GM12878 (cell line): Measurements from ENCODE around the gene MAL. TPM values are rescaled to one million over a fixed set of nuclear protein-coding genes. Genes with fewer than 3 reads are reported as not detected.

ENCODE experiments used
- ATAC-seq: fragments of 200-7000 bp; cut with Tn5 transposase; 3 replicates; pipeline ENCODE4 v1.9.1; 2020; ENCODE audit warnings: mild to moderate bottlenecking, moderate library complexity
- BruUV-seq: library from RNA; stranded (reverse); fragments of 400-500 nt; replicated peaks from 2 replicates; lab custom pipeline; 2021; lab: Mats Ljungman, UMichigan
- CTCF ChIA-PET: fragments of 300-600 bp; sonication (Branson Sonifier 250); formaldehyde crosslinking; extraction: SDS; loops from one replicate; lab custom pipeline; 2021; ENCODE audit warnings: inconsistent platforms; lab: Yijun Ruan, JAX
- POLR2A ChIA-PET: fragments of 350-600 bp; formaldehyde crosslinking; extraction: SDS; loops from one replicate; lab custom pipeline; 2021; ENCODE audit warnings: inconsistent platforms; lab: Charles Lee
- RAD21 ChIA-PET: fragments of 300-600 bp; sonication (Branson Sonifier 250); formaldehyde crosslinking; loops from one replicate; lab custom pipeline; 2023; ENCODE audit warnings: antibody characterized with exemption; ENCODE audit not compliant: unreplicated experiment; lab: Charles Lee
- SMC1A ChIA-PET: fragments of 300-600 bp; sonication (Branson Sonifier 250); formaldehyde crosslinking; loops from one replicate; lab custom pipeline; 2023; ENCODE audit not compliant: unreplicated experiment, uncharacterized antibody; lab: Charles Lee
- DNase-seq: peaks from one replicate; pipeline ENCODE4 v3.0.0-alpha.2; 2011; ENCODE audit warnings: low read depth, low spot score
- FAIRE-seq: peaks from 3 replicates; lab custom pipeline; 2011; peaks lifted over from hg19 to GRCh38; lab: Jason Lieb, UNC
- H2AFZ ChIP-seq: 2 replicates; pipeline ENCODE4 v1.6.0; 2011; ENCODE audit warnings: low read depth, low read length, control low read depth; ENCODE audit not compliant: control insufficient read depth
- H3K27ac ChIP-seq: 2 replicates; pipeline ENCODE4 v1.5.1; 2011; ENCODE audit warnings: control low read depth; ENCODE audit not compliant: control insufficient read depth, insufficient read depth
- H3K27me3 ChIP-seq, 2 experiments: replicated peaks in 1 of 2; 2 replicates each; pipeline versions ENCODE4 v1.6.0 to v1.6.1; 2011; ENCODE audit warnings: low read length in 1 of 2; ENCODE audit not compliant: control insufficient read depth in 2 of 2, insufficient read depth in 2 of 2
- H3K36me3 ChIP-seq, 2 experiments: 2 replicates each; pipeline ENCODE4 v1.5.1; 2011; ENCODE audit warnings: low read length in 1 of 2; ENCODE audit not compliant: control insufficient read depth in 2 of 2, insufficient read depth in 2 of 2
- H3K4me1 ChIP-seq: 2 replicates; pipeline ENCODE4 v1.6.1; 2011; ENCODE audit warnings: mild to moderate bottlenecking, low read length, moderate library complexity, mixed read lengths; ENCODE audit not compliant: control insufficient read depth, insufficient read depth
- H3K4me2 ChIP-seq: 2 replicates; pipeline ENCODE4 v1.6.0; 2011; ENCODE audit warnings: control low read depth; ENCODE audit not compliant: control insufficient read depth, insufficient read depth
- H3K4me3 ChIP-seq: fragments of 200-600 bp; sonication (generic); 2 replicates; pipeline ENCODE4 v1.5.1; 2016
- H3K79me2 ChIP-seq: 2 replicates; pipeline ENCODE4 v1.6.0; 2011; ENCODE audit warnings: low read length; ENCODE audit not compliant: control insufficient read depth, insufficient read depth
- H3K9ac ChIP-seq: 2 replicates; pipeline ENCODE4 v1.8.0; 2011; ENCODE audit warnings: low read length, control low read depth, mixed read lengths; ENCODE audit not compliant: control insufficient read depth, insufficient read depth
- H3K9me3 ChIP-seq: replicated peaks from 3 replicates; pipeline ENCODE4 v1.5.1; 2011; ENCODE audit warnings: mild to moderate bottlenecking, low read length; ENCODE audit not compliant: control insufficient read depth, insufficient read depth
- H4K20me1 ChIP-seq: 2 replicates; pipeline ENCODE4 v1.6.0; 2011; ENCODE audit not compliant: control insufficient read depth, insufficient read depth
- HSF1 ChIP-seq: fragments of 150-350 bp; IDR thresholded peaks from 2 replicates; pipeline ENCODE4 v1.6.1; 2014; ENCODE audit warnings: mild to moderate bottlenecking, low read depth, low read length
- WGBS: methylation state at CpG from one replicate; pipeline ENCODE4 v1.1.6; 2016; ENCODE audit warnings: low lambda C conversion rate; ENCODE audit not compliant: insufficient replicate concordance, insufficient coverage; ENCODE audit errors: missing lambda C conversion rate; 5-methylcytosine and 5-hydroxymethylcytosine counted together
- in situ Hi-C: fragments of 300-500 bp; cut with MboI; formaldehyde crosslinking; loops from 9 replicates; pipeline ENCODE4 v1.14.3; 2018; ENCODE audit warnings: mixed read lengths
- intact Hi-C: fragments of 100-400 bp; cut with micrococcal nuclease; formaldehyde crosslinking; loops from one replicate; pipeline ENCODE4 v1.14.2; 2022; ENCODE audit not compliant: unreplicated experiment
- polyA plus RNA-seq, 11 experiments: library from polyadenylated mRNA; depleted of rRNA in 4 of 11; unstranded in 6 of 11; stranded (reverse) in 5 of 11; fragments of >200 nt; fragmentation: Nextera tagmentation in 4 of 11; fragmentation: Illumina TruSeq in 1 of 11; extraction: Ambion mirVana in 4 of 11; extraction: Trizol in 1 of 11; gene quantifications; 1 replicate in 1 of 11; 2 replicates in 10 of 11; pipeline versions ENCODE4 v1.2.1 to v1.2.3, GENCODE V29; 2011 to 2016; ENCODE audit warnings: inconsistent platforms in 2 of 11, missing spikeins in 2 of 11, low read depth in 1 of 11
- total RNA-seq, 4 experiments: library from RNA; depleted of rRNA in 3 of 4; stranded (reverse); fragments of >200 nt in 3 of 4; fragmentation: Illumina TruSeq in 1 of 4; extraction: Trizol in 1 of 4; gene quantifications; 2 replicates each; pipeline versions ENCODE4 v1.2.1 to v1.2.3, GENCODE V29; 2013 to 2021

Gene MAL
- total and polyA plus RNA-seq, 10 of the 15 experiments (the other 5 are each of a cell fraction or from before 2014, with no cell fraction given): 1.3 to 4.5 (median 1.7) TPM

- Histone ChIP-seq H3K4me1 (peaks cover 14% of the 10 kb centered on the region), H3K27ac (no peak overlapping the region), H3K27me3 (no peaks in the 10 kb centered on the region; a peak in 2 of 4 replicates), H3K36me3 (no peaks in the 10 kb centered on the region), H3K4me3 (no peak overlapping the region), H3K9me3 (no peaks in the 10 kb centered on the region), H4K20me1 (no peaks in the 10 kb centered on the region), H2AFZ (peak overlapping the region; percentile 45), H3K4me2 (peak overlapping the region; percentile 8; the same call in 1 of the 2 replicates), H3K79me2 (no peaks in the 10 kb centered on the region), H3K9ac (no peak overlapping the region)
- 48% methylated on average over 14 of the region's 15 CpGs for WGBS
- no TSS peak for BruUV-seq
- POLR2A ChIA-PET: interaction anchor here (1.4 kb wide), 1 partner anchor 53 kb away, joined by 3 read pairs; no protein-coding TSS in a partner anchor
- no peak for TF ChIP-seq HSF1
- intact Hi-C loops: loop anchor here (5.0 kb wide), 1 partner anchor 33 kb away; no protein-coding TSS in a partner anchor
- SMC1A ChIA-PET: interaction anchor here (0.7 to 3.2 kb wide), 6 partner anchors 12 to 88 kb away, joined by 3 to 26 read pairs (median 4); no protein-coding TSS in a partner anchor
- FAIRE-seq (no peak), ATAC-seq (no peak), DNase-seq (no peak)
- CTCF ChIA-PET: interaction anchor here (0.9 to 12.6 kb wide), 12 partner anchors 9 to 83 kb away, joined by 3 to 339 read pairs (median 9); partner anchors contain the start of genes MAL and MRPS5
- in situ Hi-C loops: loop anchor here (5.0 kb wide), 1 partner anchor 53 kb away; no protein-coding TSS in a partner anchor
- RAD21 ChIA-PET: interaction anchor here (0.8 to 3.4 kb wide), 5 partner anchors 12 to 52 kb away, joined by 3 to 26 read pairs (median 7); partner anchors contain the start of gene MRPS5
Measured at GRCh38 chr2:95074663-95075439, 49.3 kb downstream of the MAL start.
